BJ (cell line): ENCODE measurements around the gene GAK. TPM values are rescaled to one million over a fixed set of nuclear protein-coding genes. Genes with fewer than 3 reads are reported as not detected.

Experiments used
- CTCF ChIA-PET: fragments of 350-600 bp; formaldehyde crosslinking; extraction: SDS; loops from one replicate; lab custom pipeline; 2021; ENCODE audit warnings: antibody characterized with exemption, inconsistent platforms; lab: Yijun Ruan, JAX
- POLR2A ChIA-PET: fragments of 300-600 bp; sonication (Branson Sonifier 250); formaldehyde crosslinking; extraction: SDS; loops from one replicate; lab custom pipeline; 2021; ENCODE audit warnings: antibody characterized with exemption; lab: Charles Lee
- DNase-seq: peaks from one replicate; pipeline ENCODE4 v3.0.0-alpha.2; 2011; ENCODE audit warnings: low read depth
- H3K27me3 ChIP-seq: 2 replicates; pipeline ENCODE4 v1.6.0; 2011; ENCODE audit warnings: low read length; ENCODE audit not compliant: control insufficient read depth, insufficient read depth
- H3K36me3 ChIP-seq: 2 replicates; pipeline ENCODE4 v1.5.1; 2011; ENCODE audit warnings: low read length; ENCODE audit not compliant: control insufficient read depth, insufficient read depth
- H3K4me3 ChIP-seq: 2 replicates; pipeline ENCODE4 v1.5.1; 2011; ENCODE audit warnings: low read depth, mild to moderate bottlenecking, control low read depth, low read length
- CTCF ChIP-seq: IDR thresholded peaks from 2 replicates; pipeline ENCODE4 v1.5.1; 2011; ENCODE audit warnings: low read depth, mild to moderate bottlenecking, control low read depth, inconsistent platforms, low read length, moderate library complexity; ENCODE audit not compliant: insufficient read depth
- polyA plus RNA-seq: library from polyadenylated mRNA; depleted of rRNA; stranded (reverse); fragments of >200 nt; gene quantifications from 2 replicates; pipeline ENCODE4 v1.2.3, GENCODE V29; 2011

The GAK gene
- polyA plus RNA-seq, 1 experiment, result 26.3 TPM

GRCh38 chr4:968621-969394 lies 36.7 kb upstream of the GAK start:
- no peak for TF ChIP-seq CTCF
- CTCF ChIA-PET, result no interaction called here
- no peak for DNase-seq
- Histone ChIP-seq H3K4me3 (no peak overlapping the region), H3K36me3 (peaks cover 18% of the 10 kb centered on the region), H3K27me3 (no peaks in the 10 kb centered on the region)
- POLR2A ChIA-PET, result no interaction called here

GRCh38 chr4:968221-968620 lies 36.1 kb upstream of the GAK start:
- Histone ChIP-seq H3K4me3 (no peak overlapping the region), H3K36me3 (peaks cover 20% of the 10 kb centered on the region), H3K27me3 (no peaks in the 10 kb centered on the region)
- POLR2A ChIA-PET, result no interaction called here
- no peak for DNase-seq
- CTCF ChIA-PET, result no interaction called here
- TF ChIP-seq CTCF, result no peak

- Histone ChIP-seq H3K36me3 (peaks cover 25% of the 10 kb centered on the region), H3K27me3 (no peaks in the 10 kb centered on the region), H3K4me3 (no peak overlapping the region)
- no peak for DNase-seq
- ChIA-PET CTCF (no interaction called here), POLR2A (no interaction called here)
- no peak for TF ChIP-seq CTCF
Observed at GRCh38 chr4:967113-968104, 35.3 kb upstream of the GAK start.

GRCh38 chr4:966266-967112 lies 34.4 kb upstream of the GAK start:
- no peak for TF ChIP-seq CTCF
- CTCF ChIA-PET, result no interaction called here
- Histone ChIP-seq H3K4me3 (no peak overlapping the region), H3K27me3 (no peaks in the 10 kb centered on the region), H3K36me3 (peaks cover 32% of the 10 kb centered on the region)
- DNase-seq, result no peak
- POLR2A ChIA-PET, result no interaction called here

GRCh38 chr4:965766-966134 lies 33.6 kb upstream of the GAK start:
- Histone ChIP-seq H3K27me3 (no peaks in the 10 kb centered on the region), H3K36me3 (peaks cover 34% of the 10 kb centered on the region), H3K4me3 (no peak overlapping the region)
- CTCF ChIA-PET, result no interaction called here
- no peak for TF ChIP-seq CTCF
- POLR2A ChIA-PET, result no interaction called here
- DNase-seq, result no peak
